SJSA1 (cell line): Measurements from ENCODE around the gene TSPYL4. TPM values are rescaled to one million over a fixed set of nuclear protein-coding genes. Genes with fewer than 3 reads are reported as not detected.

Source experiments
- DNase-seq, 2 experiments: peaks; one replicate each; pipeline ENCODE4 v3.0.0-alpha.2; 2015 to 2020; ENCODE audit warnings: low spot score in 2 of 2, low read depth in 1 of 2
- H3K27ac ChIP-seq: fragments of 250-450 bp; sonication (Bioruptor Pico); 2 replicates; pipeline ENCODE4 v1.5.1; 2020; ENCODE audit warnings: mild to moderate bottlenecking, moderate library complexity
- H3K27me3 ChIP-seq: fragments of 250-450 bp; sonication (Bioruptor Pico); replicated peaks from 2 replicates; pipeline ENCODE4 v1.5.1; 2020; ENCODE audit warnings: mild to moderate bottlenecking, moderate library complexity
- H3K36me3 ChIP-seq: fragments of 250-450 bp; sonication (Bioruptor Pico); 2 replicates; pipeline ENCODE4 v1.5.1; 2020; ENCODE audit warnings: mild to moderate bottlenecking
- H3K4me1 ChIP-seq: fragments of 250-450 bp; sonication (Bioruptor Pico); replicated peaks from 2 replicates; pipeline ENCODE4 v1.6.1; 2021; ENCODE audit warnings: mild to moderate bottlenecking
- H3K4me3 ChIP-seq: fragments of 250-450 bp; sonication (Bioruptor Pico); 2 replicates; pipeline ENCODE4 v1.5.1; 2020; ENCODE audit warnings: mild to moderate bottlenecking
- H3K9me3 ChIP-seq: fragments of 250-450 bp; sonication (Bioruptor Pico); replicated peaks from 2 replicates; pipeline ENCODE4 v1.5.1; 2020; ENCODE audit warnings: mild to moderate bottlenecking
- total RNA-seq: library from RNA; depleted of rRNA; stranded (reverse); fragments of >200 nt; shearing (Covaris generic); gene quantifications from 2 replicates; pipeline ENCODE4 v1.2.3, GENCODE V29; 2014; rRNA removed

Gene TSPYL4
- total RNA-seq, 1 experiment from 2014 or later: 23.1 TPM

DNA sequence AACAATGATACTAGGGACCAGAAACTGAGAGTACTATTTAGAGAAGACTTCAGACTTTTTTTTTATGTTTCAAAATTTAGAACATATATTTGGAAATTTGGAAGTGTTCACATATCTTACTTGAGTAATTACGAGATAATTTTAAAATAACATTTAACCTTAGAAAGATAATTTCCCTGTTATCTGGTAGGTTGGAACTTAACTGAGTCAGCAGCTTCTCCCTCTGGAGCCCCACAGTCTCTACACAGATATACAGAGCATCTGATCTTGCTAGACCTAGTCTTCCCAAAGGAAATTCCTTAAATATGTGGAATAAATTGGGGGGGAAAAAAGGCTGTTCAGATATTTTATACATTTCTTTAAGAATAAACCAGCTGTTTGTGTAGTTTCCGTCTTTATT is 48.6 kb downstream of the TSPYL4 start:
- no peaks in the 10 kb centered on the region for H3K27me3 ChIP-seq
- DNase-seq: no peak
- no peaks in the 10 kb centered on the region for H3K4me1 ChIP-seq
- H3K36me3 ChIP-seq: no peaks in the 10 kb centered on the region
- H3K27ac ChIP-seq: no peak overlapping the region
- H3K4me3 ChIP-seq: no peak overlapping the region
- H3K9me3 ChIP-seq: no peaks in the 10 kb centered on the region

DNA sequence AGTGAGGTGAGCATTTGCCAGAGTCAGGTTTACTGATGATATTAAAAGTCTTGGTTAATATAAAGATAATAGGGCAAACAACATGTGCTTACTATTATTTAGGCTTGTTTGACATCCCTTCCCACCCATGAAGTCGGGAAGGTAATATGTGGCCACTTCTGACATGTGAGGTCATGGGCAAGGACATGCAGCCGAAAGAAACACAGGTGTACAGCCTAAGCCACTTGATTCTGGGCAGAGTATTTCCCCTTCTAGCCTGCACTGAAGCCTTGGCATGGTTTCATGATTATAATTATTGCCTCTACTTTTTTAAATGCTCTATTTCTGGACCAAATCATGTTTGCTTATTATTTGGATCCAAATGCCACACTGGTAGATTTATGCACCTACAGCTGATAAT is 52.3 kb downstream of the TSPYL4 start:
- Histone ChIP-seq H3K27me3 (no peaks in the 10 kb centered on the region), H3K9me3 (no peaks in the 10 kb centered on the region), H3K27ac (no peak overlapping the region), H3K4me1 (no peaks in the 10 kb centered on the region), H3K36me3 (no peaks in the 10 kb centered on the region), H3K4me3 (no peak overlapping the region)
- no peak for DNase-seq

- H3K27ac ChIP-seq: no peak overlapping the region
- H3K36me3 ChIP-seq: no peaks in the 10 kb centered on the region
- H3K4me1 ChIP-seq: no peaks in the 10 kb centered on the region
- no peak for DNase-seq
- H3K27me3 ChIP-seq: no peaks in the 10 kb centered on the region
- H3K4me3 ChIP-seq: no peak overlapping the region
- H3K9me3 ChIP-seq: no peaks in the 10 kb centered on the region
Measured at GRCh38 chr6:116200619-116201249, 53.1 kb downstream of the TSPYL4 start.

Other genes starting within 250 kb of the TSPYL4 start
- gene FRK, start 193.2 kb downstream of the TSPYL4 start, total RNA-seq: 0.66 and 0.91 TPM in 2 replicates
- gene NT5DC1, start 153.2 kb downstream of the TSPYL4 start, total RNA-seq: 10.0 and 13.2 TPM in 2 replicates
- gene COL10A1, start 127.9 kb downstream of the TSPYL4 start, total RNA-seq: 0.32 TPM in 1 of 2 replicates, not detected in the other
- gene TSPYL1, start 25.9 kb upstream of the TSPYL4 start, total RNA-seq: 58.7 and 65.1 TPM in 2 replicates
- gene DSE, start 116.9 kb upstream of the TSPYL4 start, total RNA-seq: 27.3 and 35.1 TPM in 2 replicates
- not detected in 2 replicates for gene CALHM6, start 207.3 kb upstream of the TSPYL4 start, total RNA-seq